NCI-H1436 (cell line): Measurements from ENCODE around the gene E2F6.

Experiments
- DNase-seq: peaks from one replicate; lab custom pipeline; 2025; lab: John Stamatoyannopoulos, UW

The E2F6 gene

GRCh38 chr2:11465485-11466306 lies at the start of gene E2F6:
Gene E2F6 (minus strand): TSS chr2:11466161. CDS start chr2:11465879, 282 bp downstream.
- peak; percentile 84 for DNase-seq

- DNase-seq, result no peak
Measured at GRCh38 chr2:11515490-11515981, 49.6 kb upstream of the E2F6 start.

DNA sequence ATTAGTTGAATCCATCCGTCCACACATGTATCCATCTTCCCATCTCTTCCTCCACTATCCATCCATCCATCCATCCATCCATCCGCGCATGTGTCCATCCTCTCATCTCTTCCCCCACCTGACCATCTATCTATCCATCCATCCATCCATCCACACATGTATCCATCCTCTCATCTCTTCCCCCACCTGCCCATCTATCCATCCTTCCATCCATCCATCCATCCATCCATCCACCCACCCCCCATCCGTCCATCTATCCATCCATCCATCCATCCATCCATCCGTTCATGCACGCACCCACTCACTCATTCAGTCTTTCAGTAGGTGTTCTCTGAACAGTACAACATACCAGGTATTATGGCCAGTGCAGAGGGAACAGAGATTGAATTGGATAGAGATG lies 48.9 kb upstream of the E2F6 start:
- no peak for DNase-seq

GRCh38 chr2:11514081-11514730 lies 48.2 kb upstream of the E2F6 start:
- no peak for DNase-seq

DNA sequence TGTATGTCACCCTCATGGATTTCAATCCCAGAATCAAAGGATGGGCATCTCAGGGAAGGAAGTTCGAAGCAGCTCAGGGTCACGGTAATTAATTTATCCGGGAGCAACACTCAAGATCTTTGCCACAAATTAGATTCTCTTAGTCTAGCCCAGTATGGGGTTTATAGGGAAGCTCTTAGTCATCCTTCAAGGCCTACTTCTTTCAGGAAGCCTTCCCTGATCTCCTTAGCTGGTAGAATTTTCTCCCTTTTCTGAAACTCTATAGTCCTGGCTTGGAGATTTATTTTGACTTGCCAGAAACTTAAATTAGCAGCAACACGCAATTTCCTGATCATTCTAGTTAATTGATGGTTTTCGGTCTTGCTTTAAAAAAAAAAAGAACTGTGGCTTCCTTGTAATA lies 47.4 kb upstream of the E2F6 start:
- DNase-seq, result no peak

GRCh38 chr2:11512431-11512830 lies 46.5 kb upstream of the E2F6 start:
- no peak for DNase-seq

DNA sequence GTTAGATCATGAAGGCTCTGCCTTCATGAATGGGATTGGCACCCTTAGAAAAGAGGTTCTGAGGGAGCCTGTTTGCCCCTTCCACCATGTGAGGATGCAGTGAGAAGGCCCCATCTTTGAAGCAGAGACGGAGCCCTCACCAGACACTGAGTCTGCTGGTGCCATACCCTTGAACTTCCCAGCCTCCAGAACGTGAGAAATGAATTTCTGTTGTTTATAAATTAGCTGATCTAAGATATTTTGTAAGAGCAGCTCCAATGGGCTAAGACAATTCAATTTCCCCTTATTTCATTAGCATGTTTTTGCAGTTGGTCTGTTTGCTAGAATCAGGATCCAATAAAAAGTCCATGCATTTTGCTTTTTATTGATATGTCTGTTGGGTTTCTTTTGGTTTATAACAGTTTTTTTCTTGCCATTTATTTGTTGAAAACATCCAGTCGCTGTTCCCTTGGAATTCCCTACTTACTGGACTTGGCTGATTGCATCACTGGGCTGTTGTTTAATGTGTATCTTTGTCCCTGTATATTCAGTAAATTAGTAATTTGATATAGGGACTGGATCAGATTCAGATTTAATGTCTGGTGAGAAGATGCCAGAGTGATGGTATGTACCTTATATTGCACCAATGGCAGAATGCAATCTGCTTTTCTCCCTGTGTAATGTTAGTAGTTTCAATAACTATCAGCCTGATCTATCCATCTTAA lies 43.8 kb upstream of the E2F6 start:
- no peak for DNase-seq

DNA sequence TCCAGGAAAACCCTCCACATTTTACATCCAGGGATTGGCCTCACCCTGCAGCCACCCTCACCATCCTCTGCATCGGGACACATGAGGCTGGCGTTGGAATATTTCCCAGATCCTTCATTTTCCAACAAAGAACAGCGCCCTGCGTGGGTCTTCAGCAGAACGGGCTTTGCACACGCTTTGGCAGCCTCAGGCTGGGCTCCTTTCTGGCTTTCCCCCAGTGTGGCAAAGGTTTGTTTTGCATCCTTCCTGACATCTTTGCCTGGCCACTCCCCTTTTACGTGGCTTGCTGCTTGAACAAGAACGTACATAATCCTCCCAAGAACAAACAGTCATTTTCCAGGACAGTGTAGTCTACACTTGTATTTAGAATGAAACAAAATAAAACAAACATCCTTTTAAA lies 42.3 kb upstream of the E2F6 start:
- no peak for DNase-seq

DNA sequence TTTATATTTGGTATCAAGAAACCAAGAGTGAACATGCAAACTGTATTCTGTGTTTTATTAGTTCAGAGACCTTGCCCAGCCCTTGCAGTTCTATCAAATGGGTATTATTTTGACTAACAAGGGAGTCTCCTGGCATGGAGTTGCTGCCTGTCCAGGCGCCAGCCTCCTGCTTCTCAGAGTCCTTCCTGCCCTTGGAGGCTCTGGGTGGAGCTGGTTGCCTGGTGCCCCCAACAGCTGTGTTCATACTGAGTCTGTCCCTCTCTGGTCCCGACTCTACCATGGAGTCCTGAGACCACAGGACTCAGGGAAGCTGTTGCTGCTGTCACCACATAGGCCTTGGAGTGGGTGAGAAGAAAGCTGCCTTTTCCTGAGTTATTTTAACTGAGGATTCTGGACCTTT lies 41.6 kb upstream of the E2F6 start:
- DNase-seq, result no peak

GRCh38 chr2:11506611-11506969 lies 40.6 kb upstream of the E2F6 start:
- no peak for DNase-seq

DNA sequence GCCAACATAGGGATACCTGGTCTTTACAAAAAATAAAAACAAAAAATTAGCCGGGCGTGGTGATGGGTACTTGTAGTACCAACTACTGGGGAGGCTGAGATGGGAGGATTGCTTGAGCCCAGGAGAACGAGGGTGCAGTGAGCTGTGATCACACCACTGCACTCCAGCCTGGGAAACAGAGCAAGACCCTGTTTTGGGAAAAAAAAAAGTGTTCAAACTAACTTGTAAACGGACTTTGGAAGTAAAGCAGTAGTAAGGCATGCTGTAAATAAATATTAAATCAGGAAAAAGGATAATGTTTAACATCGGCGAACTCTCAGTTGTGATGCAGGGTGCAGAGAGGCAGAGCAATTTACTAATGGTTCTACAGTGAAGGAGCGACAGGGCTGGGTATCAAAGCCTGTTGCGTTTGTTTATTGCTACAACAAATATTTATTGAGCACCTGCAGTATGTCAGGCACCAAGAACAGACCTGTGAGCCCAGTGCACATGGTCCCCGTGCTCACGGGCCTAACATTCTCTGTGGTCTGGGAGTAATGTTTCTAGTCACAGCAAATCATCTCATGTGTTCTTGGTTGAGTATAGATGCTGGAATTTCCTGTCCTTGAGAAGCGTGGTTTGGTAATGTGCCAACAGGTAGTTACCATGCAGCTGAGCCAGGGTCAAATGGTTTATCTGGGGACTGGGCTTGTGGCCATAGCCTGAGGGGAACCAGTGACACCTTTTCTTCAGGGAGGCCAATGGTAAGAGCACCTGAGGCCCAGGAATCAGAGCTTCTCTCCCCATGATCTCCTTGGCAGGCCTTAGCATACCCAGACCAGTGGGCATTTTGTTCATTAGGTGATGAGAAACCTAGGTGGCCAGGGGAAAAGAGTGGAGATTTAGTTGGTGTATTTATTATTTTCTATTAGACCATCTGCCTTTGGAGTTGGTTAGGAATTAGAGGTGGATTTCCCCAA lies 40.0 kb upstream of the E2F6 start:
- no peak for DNase-seq

DNA sequence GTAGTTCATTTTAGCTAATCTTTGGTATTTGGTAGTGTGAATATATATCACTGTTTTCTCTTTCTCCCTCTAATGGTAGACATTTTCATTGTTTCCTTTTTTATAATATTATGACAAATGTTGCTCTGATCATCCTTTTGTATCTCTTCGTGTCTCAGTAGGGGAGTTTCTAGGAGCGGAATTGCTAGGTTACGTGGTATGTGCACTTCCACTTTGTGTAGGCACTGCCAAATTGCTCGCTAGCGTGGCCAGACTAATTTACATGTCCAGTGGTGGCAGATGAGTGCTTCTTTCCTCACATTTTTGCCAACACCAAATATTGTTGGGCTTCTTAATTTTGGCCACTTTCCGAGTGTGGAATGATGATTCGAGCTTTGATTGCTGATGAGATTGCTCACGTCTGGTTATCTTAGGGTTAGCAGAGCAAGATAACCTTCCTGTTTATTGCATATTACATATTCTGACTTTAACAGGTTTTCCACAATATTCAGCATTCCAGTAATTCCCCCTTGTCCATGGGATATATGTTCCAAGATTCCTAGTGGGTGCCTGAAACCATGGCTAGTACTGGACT lies 37.5 kb upstream of the E2F6 start:
- no peak for DNase-seq

- no peak for DNase-seq
Measured at GRCh38 chr2:11502740-11503292, 36.9 kb upstream of the E2F6 start.

- no peak for DNase-seq
Measured at GRCh38 chr2:11500702-11501303, 34.8 kb upstream of the E2F6 start.

DNA sequence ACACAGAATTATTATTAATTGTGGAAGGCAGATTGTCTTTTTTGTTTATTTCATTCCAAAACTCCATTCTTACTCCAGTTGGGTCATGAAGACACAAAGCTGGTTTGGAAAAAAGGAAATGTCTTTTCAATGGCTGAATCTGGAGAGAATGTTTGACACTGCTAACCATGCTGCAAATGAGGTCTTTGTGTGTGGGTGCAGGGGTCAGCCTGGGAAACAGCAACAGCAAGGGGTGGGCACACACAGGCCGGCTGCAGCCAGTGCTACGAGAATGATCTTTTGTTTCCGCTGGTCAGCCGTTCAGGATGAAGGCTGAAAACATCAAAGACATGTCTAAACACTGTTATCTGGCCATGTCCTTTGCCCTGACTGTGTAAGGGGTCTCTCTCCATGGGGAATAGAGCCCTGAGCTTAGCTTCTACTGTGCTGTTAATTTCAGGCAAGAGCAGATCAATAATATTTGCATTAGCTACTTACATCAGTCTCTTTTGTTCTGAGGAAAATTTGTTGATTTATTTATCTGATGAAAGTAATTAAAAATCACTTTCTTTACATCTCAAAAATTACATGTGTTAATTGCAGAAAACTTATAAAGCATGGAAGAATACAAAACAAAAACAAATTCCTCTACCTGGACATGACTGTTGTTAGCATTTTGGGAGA lies 33.3 kb upstream of the E2F6 start:
- DNase-seq, result no peak

- DNase-seq, result no peak
Measured at GRCh38 chr2:11498543-11499034, 32.6 kb upstream of the E2F6 start.

GRCh38 chr2:11495844-11496681 lies 30.1 kb upstream of the E2F6 start:
- DNase-seq, result no peak

DNA sequence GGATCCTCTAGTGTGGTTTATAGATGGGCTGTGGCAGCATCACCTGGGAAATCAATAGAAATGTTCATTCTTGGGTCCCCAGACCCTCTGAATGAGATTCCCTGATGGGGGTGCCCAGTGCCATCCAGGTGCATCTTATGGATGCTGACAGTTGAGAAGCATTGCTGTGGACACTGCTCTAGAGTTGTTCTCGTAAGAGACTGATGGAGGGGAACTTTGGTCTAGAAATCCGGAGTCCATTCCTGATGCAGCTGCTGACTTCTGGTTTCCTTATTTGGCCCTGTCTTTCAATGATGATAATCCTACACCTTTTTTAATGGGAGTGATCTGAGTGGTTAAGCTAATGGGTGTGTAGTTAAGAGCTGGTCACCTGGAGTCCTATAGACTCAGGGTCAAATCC lies 28.3 kb upstream of the E2F6 start:
- DNase-seq, result no peak

GRCh38 chr2:11493282-11493681 lies 27.3 kb upstream of the E2F6 start:
- no peak for DNase-seq
